Activated CD8-positive, alpha-beta T cell treated with anti-CD3 and anti-CD28 coated beads, Interleukin-2, amount 10 ng/mL, durations not matched to agents 7 days and 5 days (primary cell): Measurements from ENCODE around the gene S100A16. TPM values are rescaled to one million over a fixed set of nuclear protein-coding genes. Genes with fewer than 3 reads are reported as not detected.
A peak's percentile ranks its signal among the peaks of the same experiment; 100 is the strongest.
"Not testable (repeated sequence)": the region's sequence is repeated elsewhere in the genome, so short reads cannot be mapped to it uniquely, and the experiment has no call there.

Experiments used
- ATAC-seq: fragments of 150-1000 bp; cut with Tn5 transposase; one replicate; pipeline ENCODE4 v1.10.0; 2021; ENCODE audit warnings: moderate library complexity
- CTCF ChIA-PET: fragments of 350-600 bp; sonication (Branson Sonifier 250); formaldehyde crosslinking; loops from one replicate; lab custom pipeline; 2021; ENCODE audit warnings: antibody characterized with exemption; lab: Charles Lee
- POLR2A ChIA-PET: fragments of 350-600 bp; sonication (Branson Sonifier 250); formaldehyde crosslinking; loops from one replicate; lab custom pipeline; 2021; ENCODE audit warnings: antibody characterized with exemption; lab: Charles Lee
- DNase-seq: peaks from one replicate; pipeline ENCODE4 v3.0.0-alpha.2; 2020
- H3K27ac Mint-ChIP-seq: one replicate; pipeline ENCODE4 v1.8.0; 2021; ENCODE audit warnings: mild to moderate bottlenecking, mixed read lengths
- H3K27me3 Mint-ChIP-seq: one replicate; pipeline ENCODE4 v1.8.0; 2021; ENCODE audit warnings: low read depth, mixed read lengths
- H3K36me3 Mint-ChIP-seq: one replicate; pipeline ENCODE4 v1.8.0; 2021; ENCODE audit warnings: low read depth, mixed read lengths
- H3K4me1 Mint-ChIP-seq: one replicate; pipeline ENCODE4 v1.8.0; 2021; ENCODE audit warnings: low read depth, mixed read lengths
- H3K4me3 Mint-ChIP-seq: one replicate; pipeline ENCODE4 v1.8.0; 2021; ENCODE audit warnings: mild to moderate bottlenecking, mixed read lengths
- H3K9me3 Mint-ChIP-seq: one replicate; pipeline ENCODE4 v1.8.0; 2022; ENCODE audit warnings: mixed read lengths; ENCODE audit not compliant: insufficient read depth
- total RNA-seq, 2 experiments: library from RNA; stranded (reverse); gene quantifications; one replicate each; pipeline ENCODE4 v1.2.3, GENCODE V29; 2021

Gene S100A16
- total RNA-seq, 2 experiments from 2014 or later, result not detected

DNA sequence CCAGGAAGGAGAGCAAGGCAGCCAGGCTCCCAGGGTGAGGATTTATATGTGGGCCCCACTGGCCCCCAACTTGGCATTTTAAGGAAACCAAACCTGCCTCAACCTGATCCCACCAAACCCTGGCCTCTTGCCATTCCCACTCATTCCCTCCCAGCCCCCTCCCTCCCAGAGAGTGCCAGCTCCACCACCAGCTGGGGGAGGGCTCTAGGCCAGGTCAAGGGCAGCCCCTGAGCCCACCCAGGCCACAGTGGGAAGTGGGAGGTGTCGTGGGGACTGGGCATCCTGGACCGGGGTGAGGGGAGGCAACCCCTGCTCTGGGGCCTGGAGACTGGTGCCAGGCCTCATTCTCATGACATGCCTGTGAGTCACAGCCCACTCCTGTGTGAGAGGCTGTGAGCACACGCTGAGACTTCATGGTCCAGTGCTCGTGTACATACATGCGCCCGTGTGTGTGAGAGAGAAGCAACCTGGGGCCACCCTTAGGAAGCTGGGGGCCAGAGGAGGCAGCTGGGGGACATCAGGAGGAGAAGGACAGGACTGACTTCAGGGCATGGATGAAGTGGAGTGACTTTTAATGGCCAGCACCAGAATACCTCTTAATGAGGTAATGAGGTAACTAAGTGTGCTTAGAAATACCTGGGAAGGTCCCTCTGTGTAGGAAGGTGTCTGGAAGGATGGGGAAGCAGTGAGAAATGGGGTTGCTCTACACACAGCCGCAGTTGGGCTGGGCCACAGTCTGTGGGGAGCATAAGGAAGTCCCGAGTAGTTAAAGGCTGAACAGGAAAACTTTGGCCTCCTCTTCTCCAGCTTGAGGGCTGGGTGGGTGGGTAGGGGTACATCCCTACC lies 47.2 kb downstream of the S100A16 start, which contains the start of gene S100A2:
Gene S100A2, minus strand, starts transcription at position 316 of the 846 bp plus-strand sequence. CDS start 1,967 bp downstream, outside the sequence.
- H3K36me3 Mint-ChIP-seq, result no peaks in the 10 kb centered on the region
- DNase-seq (no peak), ATAC-seq (peak; percentile 31)
- no peaks in the 10 kb centered on the region for H3K9me3 Mint-ChIP-seq
- H3K27ac Mint-ChIP-seq, result peak within 1 kb of the TSS; percentile 95
- H3K27me3 Mint-ChIP-seq, result peaks cover 8% of the 10 kb centered on the region
- H3K4me3 Mint-ChIP-seq, result no peak within 1 kb of the TSS
- peaks cover 36% of the 10 kb centered on the region for H3K4me1 Mint-ChIP-seq
- POLR2A ChIA-PET, result interaction anchor here (1.1 to 2.0 kb wide), 7 partner anchors 20 to 68 kb away, joined by 4 to 16 read pairs (median 6); partner anchors contain the start of genes CHTOP, S100A4, S100A5 and S100A6
- CTCF ChIA-PET, result interaction anchor here (0.6 to 8.3 kb wide), 9 partner anchors 21 to 213 kb away, joined by 3 to 106 read pairs (median 5); partner anchors contain the start of genes S100A4, S100A5 and S100A6

GRCh38 chr1:153563991-153564390 lies 48.9 kb downstream of the S100A16 start:
- Mint-ChIP-seq H3K4me1 (peaks cover 33% of the 10 kb centered on the region), H3K36me3 (no peaks in the 10 kb centered on the region), H3K27me3 (no peaks in the 10 kb centered on the region), H3K27ac (no peak overlapping the region), H3K4me3 (no peak overlapping the region), H3K9me3 (no peaks in the 10 kb centered on the region)
- POLR2A ChIA-PET, result interaction anchor here (0.6 to 0.9 kb wide), 3 partner anchors 19 to 70 kb away, joined by 3 to 4 read pairs (median 3); no protein-coding TSS in a partner anchor
- no peak for DNase-seq
- ATAC-seq, result no peak
- CTCF ChIA-PET, result interaction anchor here (1.1 to 8.3 kb wide), 4 partner anchors 8 to 53 kb away, joined by 3 to 106 read pairs (median 36); partner anchors contain the start of gene S100A6

GRCh38 chr1:153563483-153563901 lies 49.4 kb downstream of the S100A16 start:
- no peak for ATAC-seq
- H3K27me3 Mint-ChIP-seq, result no peaks in the 10 kb centered on the region
- H3K27ac Mint-ChIP-seq, result no peak overlapping the region
- H3K36me3 Mint-ChIP-seq, result no peaks in the 10 kb centered on the region
- H3K9me3 Mint-ChIP-seq, result no peaks in the 10 kb centered on the region
- no peak for DNase-seq
- ChIA-PET CTCF (interaction anchor here (1.1 to 8.3 kb wide), 4 partner anchors 9 to 53 kb away, joined by 3 to 106 read pairs (median 36); partner anchors contain the start of gene S100A6), POLR2A (interaction anchor here (0.6 to 0.9 kb wide), 3 partner anchors 18 to 71 kb away, joined by 3 to 4 read pairs (median 3); no protein-coding TSS in a partner anchor)
- peaks cover 29% of the 10 kb centered on the region for H3K4me1 Mint-ChIP-seq
- H3K4me3 Mint-ChIP-seq, result no peak overlapping the region

DNA sequence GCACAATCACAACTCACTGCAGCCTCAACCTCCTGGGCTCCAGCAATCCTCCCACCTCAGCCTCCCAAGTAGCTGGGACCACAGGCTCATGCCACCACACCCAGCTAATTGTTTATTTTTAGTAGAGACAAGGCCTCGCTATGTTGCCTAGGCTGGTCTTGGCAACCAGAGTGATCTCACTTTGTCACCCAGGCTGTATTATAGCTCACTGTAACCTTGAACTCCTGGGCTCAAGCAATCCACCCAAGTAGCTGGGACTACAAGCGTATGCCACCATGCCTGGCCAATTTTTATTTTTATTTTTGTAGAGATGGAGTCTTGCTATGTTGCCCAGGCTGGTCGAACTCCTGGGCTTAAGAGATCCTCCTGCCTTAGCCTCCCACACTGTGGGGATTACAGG lies 50.9 kb downstream of the S100A16 start:
- not testable (repeated sequence) for ATAC-seq, H3K9me3 Mint-ChIP-seq, H3K27ac Mint-ChIP-seq, DNase-seq, H3K4me3 Mint-ChIP-seq, H3K36me3 Mint-ChIP-seq, H3K27me3 Mint-ChIP-seq
- POLR2A ChIA-PET, result interaction anchor here (1.9 to 2.4 kb wide), 2 partner anchors 17 to 26 kb away, joined by 6 to 8 read pairs; partner anchors contain the start of gene S100A6
- peaks cover 18% of the 10 kb centered on the region for H3K4me1 Mint-ChIP-seq
- CTCF ChIA-PET, result interaction anchor here (1.4 to 8.3 kb wide), 4 partner anchors 9 to 51 kb away, joined by 4 to 106 read pairs (median 38); partner anchors contain the start of genes S100A4 and S100A6

DNA sequence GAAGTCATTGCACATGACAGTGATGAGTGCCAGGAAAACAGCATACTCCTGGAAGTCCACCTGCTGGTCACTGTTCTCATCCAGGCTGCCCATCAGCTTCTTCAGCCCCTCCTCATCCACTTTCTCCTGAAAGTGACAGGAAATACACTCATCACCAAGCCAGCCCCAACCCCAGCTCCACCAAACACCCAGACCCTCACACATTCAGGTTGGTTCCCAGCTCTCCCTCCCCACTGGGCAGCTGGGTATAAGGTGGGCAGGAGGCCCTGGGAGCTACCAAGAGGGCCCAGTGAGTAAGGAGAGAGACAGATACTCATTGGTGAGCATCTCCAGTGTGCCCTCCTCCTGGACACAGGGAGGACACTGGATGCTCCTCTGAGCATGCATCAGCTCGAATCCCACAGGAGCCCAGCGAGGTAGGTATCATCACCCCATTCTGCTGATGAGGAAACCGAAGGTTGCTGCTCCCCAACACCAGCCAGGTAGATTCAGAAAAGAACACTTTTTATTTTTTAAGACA lies 51.4 kb downstream of the S100A16 start:
- ChIA-PET POLR2A (interaction anchor here (1.9 to 2.4 kb wide), 2 partner anchors 17 to 26 kb away, joined by 6 to 8 read pairs; partner anchors contain the start of gene S100A6), CTCF (interaction anchor here (1.4 to 8.3 kb wide), 5 partner anchors 9 to 67 kb away, joined by 4 to 106 read pairs (median 8); partner anchors contain the start of genes S100A4 and S100A6)
- Mint-ChIP-seq H3K4me3 (no peak overlapping the region), H3K27me3 (no peaks in the 10 kb centered on the region), H3K36me3 (no peaks in the 10 kb centered on the region), H3K4me1 (peaks cover 13% of the 10 kb centered on the region), H3K27ac (no peak overlapping the region), H3K9me3 (no peaks in the 10 kb centered on the region)
- ATAC-seq (no peak), DNase-seq (no peak)

GRCh38 chr1:153560771-153561465 lies 52.0 kb downstream of the S100A16 start:
- Mint-ChIP-seq H3K4me3 (no peak overlapping the region), H3K27me3 (peaks cover 2% of the 10 kb centered on the region), H3K4me1 (peaks cover 8% of the 10 kb centered on the region), H3K9me3 (no peaks in the 10 kb centered on the region), H3K27ac (no peak overlapping the region), H3K36me3 (no peaks in the 10 kb centered on the region)
- ATAC-seq, result no peak
- CTCF ChIA-PET, result interaction anchor here (0.8 to 8.3 kb wide), 7 partner anchors 8 to 67 kb away, joined by 3 to 106 read pairs (median 4); partner anchors contain the start of genes S100A4 and S100A6
- DNase-seq, result no peak
- POLR2A ChIA-PET, result interaction anchor here (1.9 to 2.4 kb wide), 2 partner anchors 16 to 25 kb away, joined by 6 to 8 read pairs; partner anchors contain the start of gene S100A6

- no peak for ATAC-seq
- H3K4me1 Mint-ChIP-seq, result peaks cover under 1% of the 10 kb centered on the region
- H3K9me3 Mint-ChIP-seq, result no peaks in the 10 kb centered on the region
- CTCF ChIA-PET, result interaction anchor here (0.9 to 8.3 kb wide), 4 partner anchors 9 to 66 kb away, joined by 3 to 106 read pairs (median 36); partner anchors contain the start of gene S100A6
- POLR2A ChIA-PET, result interaction anchor here (1.9 to 2.4 kb wide), 2 partner anchors 16 to 24 kb away, joined by 6 to 8 read pairs; partner anchors contain the start of gene S100A6
- H3K4me3 Mint-ChIP-seq, result no peak overlapping the region
- H3K27me3 Mint-ChIP-seq, result peaks cover 2% of the 10 kb centered on the region
- H3K27ac Mint-ChIP-seq, result peak overlapping the region; percentile 28
- DNase-seq, result no peak
- H3K36me3 Mint-ChIP-seq, result no peaks in the 10 kb centered on the region
These were observed 52.7 kb downstream of the S100A16 start for GRCh38 chr1:153560241-153560640.

DNA sequence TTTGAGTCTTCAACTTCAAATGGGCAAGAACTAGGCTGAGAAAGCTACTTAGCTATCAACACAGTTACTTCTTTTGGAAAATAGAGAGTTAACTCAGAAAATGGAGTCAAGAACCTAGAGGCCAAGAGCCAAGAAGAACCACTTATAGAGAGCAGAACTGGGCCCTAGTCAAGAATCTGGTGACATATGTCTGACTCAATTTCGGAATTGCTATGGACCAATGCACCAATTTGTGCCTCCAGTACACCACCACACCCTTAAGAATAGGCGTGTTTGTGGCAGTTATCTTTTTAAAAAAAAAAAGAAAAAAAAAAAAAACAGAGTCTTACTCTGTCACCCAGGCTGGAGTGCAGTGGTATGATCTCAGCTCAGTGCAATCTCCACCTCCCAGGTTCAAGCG lies 55.1 kb downstream of the S100A16 start:
- H3K36me3 Mint-ChIP-seq, result no peaks in the 10 kb centered on the region
- no peak overlapping the region for H3K27ac Mint-ChIP-seq
- DNase-seq (no peak), ATAC-seq (no peak)
- peaks cover 8% of the 10 kb centered on the region for H3K4me1 Mint-ChIP-seq
- CTCF ChIA-PET, result interaction anchor here (0.7 to 2.0 kb wide), 5 partner anchors 10 to 47 kb away, joined by 3 to 12 read pairs (median 6); no protein-coding TSS in a partner anchor
- no peaks in the 10 kb centered on the region for H3K9me3 Mint-ChIP-seq
- POLR2A ChIA-PET, result interaction anchor here (0.9 kb wide), 1 partner anchor 76 kb away, joined by 3 read pairs; the partner anchor contains the start of gene CHTOP
- peaks cover 2% of the 10 kb centered on the region for H3K27me3 Mint-ChIP-seq
- H3K4me3 Mint-ChIP-seq, result no peak overlapping the region
